Measurements from ENCODE around the gene ZNF821. TPM values are rescaled to one million over a fixed set of nuclear protein-coding genes. Genes with fewer than 3 reads are reported as not detected.

ZNF821 gene
- total RNA-seq, 1 donor from 2014 or later = 13.7 TPM

Other genes with a start within 250 kb of the ZNF821 start
- 7.1 and 7.3 TPM in 2 replicates for gene PHLPP2, start 159.5 kb downstream of the ZNF821 start, total RNA-seq
- 56.0 and 57.6 TPM in 2 replicates for gene AP1G1, start 75.3 kb downstream of the ZNF821 start, total RNA-seq
- 25.7 and 25.9 TPM in 2 replicates for gene ATXN1L, start 38.2 kb downstream of the ZNF821 start, total RNA-seq
- 222 and 224 TPM in 2 replicates for gene IST1, start 11.3 kb upstream of the ZNF821 start, total RNA-seq
- gene PKD1L3, start 116.2 kb upstream of the ZNF821 start, total RNA-seq = not detected in 2 replicates
- gene DHODH, start 124.6 kb upstream of the ZNF821 start, total RNA-seq = 7.9 and 19.9 TPM in 2 replicates
- not detected in 2 replicates for gene HP, start 170.3 kb upstream of the ZNF821 start, total RNA-seq
- gene HPR, start 179.0 kb upstream of the ZNF821 start, total RNA-seq = not detected in 2 replicates
- 9.1 and 11.7 TPM in 2 replicates for gene TXNL4B, start 209.4 kb upstream of the ZNF821 start, total RNA-seq
- 35.4 and 46.0 TPM in 2 replicates for gene DHX38, start 209.7 kb upstream of the ZNF821 start, total RNA-seq

Measured in kidney epithelial cell (primary cell).